AG04450 (cell line): ENCODE data around the gene APOL2. TPM values are rescaled to one million over a fixed set of nuclear protein-coding genes. Genes with fewer than 3 reads are reported as not detected.
"Not testable (repeated sequence)": the region's sequence is repeated elsewhere in the genome, so short reads cannot be mapped to it uniquely, and the experiment has no call there.

Experiments used
- CTCF ChIA-PET: fragments of 300-600, 350-600 bp; formaldehyde crosslinking; extraction: SDS; loops from one replicate; lab custom pipeline; 2022; ENCODE audit warnings: antibody characterized with exemption, inconsistent platforms; lab: Charles Lee
- POLR2A ChIA-PET: fragments of 350-600 bp; formaldehyde crosslinking; extraction: SDS; loops from one replicate; lab custom pipeline; 2021; ENCODE audit warnings: antibody characterized with exemption, inconsistent platforms; lab: Yijun Ruan, JAX
- DNase-seq: peaks from one replicate; pipeline ENCODE4 v3.0.0-alpha.2; 2011; ENCODE audit warnings: low read depth, low spot score
- H3K27ac ChIP-seq: one replicate; pipeline ENCODE4 v1.5.1; 2012; ENCODE audit warnings: low read depth, low read length, control low read depth
- H3K27me3 ChIP-seq: one replicate; pipeline ENCODE4 v1.6.0; 2012; ENCODE audit warnings: low read length; ENCODE audit not compliant: control insufficient read depth, insufficient read depth
- H3K4me3 ChIP-seq: 2 replicates; pipeline ENCODE4 v1.5.1; 2011; ENCODE audit warnings: mild to moderate bottlenecking, low read depth, low read length, control low read depth
- H3K9me3 ChIP-seq: 2 replicates; pipeline ENCODE4 v1.5.1; 2012; ENCODE audit warnings: low read length; ENCODE audit not compliant: control insufficient read depth, insufficient read depth
- polyA plus RNA-seq: library from polyadenylated mRNA; depleted of rRNA; stranded (reverse); fragments of >200 nt; gene quantifications from 2 replicates; pipeline ENCODE4 v1.2.3, GENCODE V29; 2011
- TF ChIP-seq, protein P1 (sequence below): IDR thresholded peaks from 2 replicates; pipeline ENCODE4 v1.5.1; 2011; ENCODE audit warnings: low read depth, low read length, control low read depth, inconsistent platforms

Gene APOL2
- polyA plus RNA-seq, 1 experiment = 19.7 TPM

DNA sequence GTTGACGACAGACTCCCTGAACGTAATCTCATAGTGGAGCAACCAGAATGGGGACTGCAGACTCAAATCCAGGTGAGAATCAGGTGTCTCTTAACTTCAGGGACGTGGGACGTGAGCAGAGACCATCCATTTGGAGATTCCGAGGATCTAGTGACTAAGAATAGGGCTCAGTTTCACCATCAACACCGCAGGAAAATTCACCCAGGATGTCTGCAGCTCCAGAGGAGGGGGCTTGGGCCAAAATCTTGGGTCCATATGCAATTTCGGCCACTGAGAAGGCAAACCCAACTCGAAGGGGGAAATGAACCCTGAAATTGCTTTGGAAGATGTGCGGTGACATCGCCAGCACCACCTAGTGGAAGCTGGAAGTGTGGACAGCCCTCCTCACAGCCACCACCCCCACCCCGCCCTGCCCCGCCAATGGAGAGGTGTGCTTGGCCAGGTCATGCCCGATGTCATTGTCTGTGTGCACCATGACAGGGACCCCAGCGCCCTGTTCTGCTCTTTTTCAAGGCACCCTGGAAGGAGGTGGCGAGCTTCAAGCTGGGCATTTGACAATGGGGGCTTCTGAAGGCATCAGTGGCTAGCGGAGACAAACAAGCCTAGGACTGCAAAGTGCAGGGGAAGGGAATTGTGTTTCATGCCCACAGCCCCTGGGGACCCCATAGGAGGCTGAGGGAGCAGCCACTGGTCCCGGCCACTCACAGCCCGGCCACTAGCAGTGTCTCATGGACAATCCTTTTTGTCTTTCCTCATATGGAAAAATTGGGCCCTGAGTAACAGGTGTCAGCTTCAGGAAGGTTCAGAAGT lies 38.4 kb upstream of the APOL2 start:
- Histone ChIP-seq H3K4me3 (no peak overlapping the region), H3K27me3 (no peaks in the 10 kb centered on the region), H3K9me3 (no peaks in the 10 kb centered on the region; the same call in 1 of the 2 replicates), H3K27ac (peak overlapping the region; percentile 31)
- DNase-seq = peak; percentile 29
- ChIA-PET CTCF (interaction anchor here (0.5 to 5.7 kb wide), 15 partner anchors 9 to 209 kb away, joined by 3 to 33 read pairs (median 4); partner anchors contain the start of gene APOL2), POLR2A (no interaction called here)
- TF ChIP-seq, protein P1, sequence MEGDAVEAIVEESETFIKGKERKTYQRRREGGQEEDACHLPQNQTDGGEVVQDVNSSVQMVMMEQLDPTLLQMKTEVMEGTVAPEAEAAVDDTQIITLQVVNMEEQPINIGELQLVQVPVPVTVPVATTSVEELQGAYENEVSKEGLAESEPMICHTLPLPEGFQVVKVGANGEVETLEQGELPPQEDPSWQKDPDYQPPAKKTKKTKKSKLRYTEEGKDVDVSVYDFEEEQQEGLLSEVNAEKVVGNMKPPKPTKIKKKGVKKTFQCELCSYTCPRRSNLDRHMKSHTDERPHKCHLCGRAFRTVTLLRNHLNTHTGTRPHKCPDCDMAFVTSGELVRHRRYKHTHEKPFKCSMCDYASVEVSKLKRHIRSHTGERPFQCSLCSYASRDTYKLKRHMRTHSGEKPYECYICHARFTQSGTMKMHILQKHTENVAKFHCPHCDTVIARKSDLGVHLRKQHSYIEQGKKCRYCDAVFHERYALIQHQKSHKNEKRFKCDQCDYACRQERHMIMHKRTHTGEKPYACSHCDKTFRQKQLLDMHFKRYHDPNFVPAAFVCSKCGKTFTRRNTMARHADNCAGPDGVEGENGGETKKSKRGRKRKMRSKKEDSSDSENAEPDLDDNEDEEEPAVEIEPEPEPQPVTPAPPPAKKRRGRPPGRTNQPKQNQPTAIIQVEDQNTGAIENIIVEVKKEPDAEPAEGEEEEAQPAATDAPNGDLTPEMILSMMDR = peak; percentile 73

DNA sequence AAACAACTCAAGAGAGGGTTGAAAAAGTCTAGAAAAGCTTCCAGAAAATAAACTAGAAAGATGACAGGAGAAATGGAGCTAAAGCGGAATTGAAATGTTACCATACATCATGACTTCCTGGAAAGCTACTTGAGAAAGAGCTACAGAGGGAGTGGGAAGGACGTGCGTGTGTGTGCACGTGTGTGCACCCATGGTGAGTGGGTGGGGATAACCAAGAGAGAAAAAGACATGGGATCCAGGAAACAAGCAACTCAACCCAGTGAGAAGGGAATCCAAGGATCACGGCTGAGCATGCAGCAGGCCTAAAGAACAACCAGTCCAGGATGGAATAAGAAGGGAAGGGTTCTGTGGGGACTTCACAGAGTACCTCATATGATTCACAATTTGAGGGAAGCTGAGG lies 35.2 kb upstream of the APOL2 start:
- CTCF ChIA-PET = interaction anchor here (0.9 to 5.7 kb wide), 5 partner anchors 12 to 212 kb away, joined by 3 to 33 read pairs (median 3); no protein-coding TSS in a partner anchor
- DNase-seq = no peak
- POLR2A ChIA-PET = interaction anchor here (1.3 kb wide), 1 partner anchor 80 kb away, joined by 3 read pairs; no protein-coding TSS in a partner anchor
- H3K27me3 ChIP-seq = no peaks in the 10 kb centered on the region
- TF ChIP-seq, protein P1 = no peak
- no peaks in the 10 kb centered on the region for H3K9me3 ChIP-seq
- H3K27ac ChIP-seq = no peak overlapping the region
- H3K4me3 ChIP-seq = no peak overlapping the region

DNA sequence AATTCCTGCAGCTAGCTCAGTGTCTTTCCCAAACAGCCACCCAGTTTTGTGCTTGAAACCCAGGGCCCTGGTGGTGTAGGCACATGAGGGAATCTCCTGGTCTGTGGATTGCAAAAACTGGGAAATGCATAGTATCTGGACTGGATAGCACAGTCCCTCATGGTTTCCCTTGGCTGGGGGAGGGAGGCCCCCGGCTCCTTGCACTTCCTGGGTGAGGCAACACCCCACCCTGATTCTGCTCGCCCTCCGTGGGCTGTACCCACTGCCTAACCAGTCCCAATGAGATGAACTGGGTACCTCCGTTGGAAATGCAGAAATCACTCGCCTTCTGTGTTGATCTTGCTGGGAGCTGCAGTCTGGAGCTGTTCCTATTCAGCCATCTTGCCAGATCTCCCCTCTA lies 32.6 kb upstream of the APOL2 start:
- H3K4me3 ChIP-seq, DNase-seq, H3K27ac ChIP-seq, H3K9me3 ChIP-seq, H3K27me3 ChIP-seq: not testable (repeated sequence)
- ChIA-PET CTCF (interaction anchor here (0.6 kb wide), 1 partner anchor 214 kb away, joined by 3 read pairs; no protein-coding TSS in a partner anchor), POLR2A (interaction anchor here (1.1 kb wide), 1 partner anchor 14 kb away, joined by 6 read pairs; no protein-coding TSS in a partner anchor)

DNA sequence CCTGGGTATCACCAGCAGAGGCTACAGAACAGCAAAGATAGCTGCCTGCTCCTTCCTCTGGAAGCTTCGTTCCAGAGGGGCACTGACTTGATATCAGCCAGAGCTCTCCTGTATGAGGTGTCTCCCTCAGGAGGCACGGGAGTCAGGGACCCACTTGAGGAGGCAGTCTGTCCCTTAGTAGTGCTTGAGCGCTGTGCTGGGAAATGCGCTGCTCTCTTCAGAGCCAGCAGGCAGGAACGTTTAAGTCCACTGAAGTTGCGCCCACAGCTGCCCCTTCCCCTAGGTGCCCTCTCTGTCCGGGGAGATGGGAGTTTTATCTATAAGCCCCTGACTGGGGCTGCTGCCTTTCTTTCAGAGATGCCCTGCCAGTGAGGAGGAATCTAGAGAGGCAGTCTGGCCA lies 31.9 kb upstream of the APOL2 start:
- H3K4me3 ChIP-seq, CTCF ChIA-PET, H3K9me3 ChIP-seq, DNase-seq, H3K27me3 ChIP-seq, H3K27ac ChIP-seq, POLR2A ChIA-PET: not testable (repeated sequence)

DNA sequence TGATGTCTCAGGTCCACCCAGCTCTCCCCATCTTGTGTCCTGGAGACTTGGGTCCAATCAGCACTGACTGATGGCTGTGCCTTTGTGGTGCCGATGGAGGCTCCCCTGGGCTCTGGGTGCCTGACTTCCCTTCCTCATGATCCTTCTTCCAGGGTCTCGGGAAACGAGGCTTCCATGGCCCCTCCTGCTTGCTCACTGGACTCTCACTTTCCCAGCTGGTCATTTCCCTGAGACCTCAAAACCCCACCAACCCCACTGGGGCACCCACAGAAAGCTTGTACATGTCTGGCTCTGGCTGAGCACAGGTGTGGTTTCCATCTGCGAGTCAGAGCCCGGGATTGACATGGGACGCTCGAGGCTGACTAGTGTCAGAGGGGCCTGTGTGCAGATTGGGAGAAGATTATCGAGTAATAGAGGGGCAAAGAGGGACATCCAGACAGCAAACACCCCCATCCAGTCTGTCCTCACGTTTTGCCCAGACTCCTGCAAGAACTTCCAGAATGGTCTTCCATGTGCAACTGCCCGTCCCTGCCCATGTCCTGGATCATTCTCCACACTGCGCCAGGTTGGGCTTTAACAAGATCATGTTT lies 28.7 kb upstream of the APOL2 start:
- POLR2A ChIA-PET = no interaction called here
- no peak for DNase-seq
- CTCF ChIA-PET = no interaction called here
- Histone ChIP-seq H3K9me3 (no peaks in the 10 kb centered on the region), H3K4me3 (no peak overlapping the region), H3K27ac (no peak overlapping the region), H3K27me3 (no peaks in the 10 kb centered on the region)
- TF ChIP-seq, protein P1 = no peak
